Endothelial cell of umbilical vein (primary cell): ENCODE data around the gene BAD.

Experiments used
- EZH2 ChIP-seq: IDR thresholded peaks from 2 replicates; pipeline ENCODE4 v1.6.1; 2012; ENCODE audit warnings: borderline replicate concordance, low read depth, mild to moderate bottlenecking, moderate library complexity, low read length, inconsistent platforms; ENCODE audit not compliant: severe bottlenecking
- GATA2 ChIP-seq: IDR thresholded peaks from 2 replicates; pipeline ENCODE4 v1.7.0; 2011; ENCODE audit warnings: low read depth, mild to moderate bottlenecking, moderate library complexity, mixed read lengths, low read length; ENCODE audit not compliant: insufficient read length, insufficient read depth
- POLR2A ChIP-seq: IDR thresholded peaks from 2 replicates; pipeline ENCODE4 v1.6.1; 2012; ENCODE audit warnings: low read depth, mild to moderate bottlenecking, control low read depth, low read length
- POLR2AphosphoS5 ChIP-seq: IDR thresholded peaks from 2 replicates; pipeline ENCODE4 v1.6.1; 2012; ENCODE audit warnings: low read depth, mild to moderate bottlenecking, control low read depth, low read length, moderate library complexity; ENCODE audit not compliant: insufficient read depth
- TF ChIP-seq, protein P1 (sequence below), 2 donors: IDR thresholded peaks; 1 replicate in 1 of 2; 2 replicates in 1 of 2; pipeline ENCODE4 v1.5.1; 2011; ENCODE audit warnings: low read length in 2 of 2, mild to moderate bottlenecking in 2 of 2, moderate library complexity in 2 of 2, control low read depth in 1 of 2, inconsistent platforms in 1 of 2, low read depth in 1 of 2; ENCODE audit not compliant: insufficient read depth in 1 of 2; ENCODE audit errors: extremely low read depth in 1 of 2
- TF ChIP-seq, protein P2 (sequence below): IDR thresholded peaks from 2 replicates; pipeline ENCODE4 v1.6.1; 2011; ENCODE audit not compliant: insufficient read depth, insufficient read length

DNA sequence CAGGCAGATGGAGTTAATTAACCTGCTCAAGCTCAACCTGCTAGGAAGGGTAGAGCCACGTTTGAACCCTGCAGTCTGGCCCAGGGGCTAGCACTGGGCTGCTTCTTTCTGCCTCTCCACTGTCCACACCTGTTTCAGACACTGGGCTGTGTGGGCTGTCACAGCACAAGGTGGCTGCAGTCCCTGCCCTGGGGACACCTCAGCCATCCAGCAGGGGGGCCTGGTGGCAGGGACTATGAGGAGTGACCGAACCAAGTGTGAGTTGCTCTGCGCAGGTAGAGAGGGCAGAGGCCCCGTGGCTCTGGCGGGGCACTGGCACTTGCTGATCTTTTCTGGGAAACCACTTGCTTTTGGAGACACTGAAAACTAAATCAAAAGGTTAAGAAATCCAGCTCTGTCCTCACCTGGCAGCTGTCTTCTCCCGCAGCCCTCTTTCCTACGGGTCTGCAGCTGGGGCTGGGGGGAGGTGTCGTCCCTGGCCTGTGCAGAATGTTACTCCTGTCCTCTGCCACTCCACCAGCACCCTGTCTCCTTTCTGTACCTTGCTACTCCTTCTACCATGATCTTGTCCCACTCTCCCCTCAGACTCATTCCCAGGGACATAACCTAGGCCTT is 5.8 kb downstream of the BAD start:
- TF ChIP-seq, protein P1, sequence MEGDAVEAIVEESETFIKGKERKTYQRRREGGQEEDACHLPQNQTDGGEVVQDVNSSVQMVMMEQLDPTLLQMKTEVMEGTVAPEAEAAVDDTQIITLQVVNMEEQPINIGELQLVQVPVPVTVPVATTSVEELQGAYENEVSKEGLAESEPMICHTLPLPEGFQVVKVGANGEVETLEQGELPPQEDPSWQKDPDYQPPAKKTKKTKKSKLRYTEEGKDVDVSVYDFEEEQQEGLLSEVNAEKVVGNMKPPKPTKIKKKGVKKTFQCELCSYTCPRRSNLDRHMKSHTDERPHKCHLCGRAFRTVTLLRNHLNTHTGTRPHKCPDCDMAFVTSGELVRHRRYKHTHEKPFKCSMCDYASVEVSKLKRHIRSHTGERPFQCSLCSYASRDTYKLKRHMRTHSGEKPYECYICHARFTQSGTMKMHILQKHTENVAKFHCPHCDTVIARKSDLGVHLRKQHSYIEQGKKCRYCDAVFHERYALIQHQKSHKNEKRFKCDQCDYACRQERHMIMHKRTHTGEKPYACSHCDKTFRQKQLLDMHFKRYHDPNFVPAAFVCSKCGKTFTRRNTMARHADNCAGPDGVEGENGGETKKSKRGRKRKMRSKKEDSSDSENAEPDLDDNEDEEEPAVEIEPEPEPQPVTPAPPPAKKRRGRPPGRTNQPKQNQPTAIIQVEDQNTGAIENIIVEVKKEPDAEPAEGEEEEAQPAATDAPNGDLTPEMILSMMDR (IDR thresholded peaks at IDR 0.05; ENCODE audit: extremely low read depth in 1 of 2, insufficient read depth in 1 of 2, low read depth in 1 of 2, low read length in 2 of 2) = no peak
- TF ChIP-seq POLR2A (no peak), GATA2 (no peak), EZH2 (no peak), POLR2AphosphoS5 (no peak)
- TF ChIP-seq, protein P2, sequence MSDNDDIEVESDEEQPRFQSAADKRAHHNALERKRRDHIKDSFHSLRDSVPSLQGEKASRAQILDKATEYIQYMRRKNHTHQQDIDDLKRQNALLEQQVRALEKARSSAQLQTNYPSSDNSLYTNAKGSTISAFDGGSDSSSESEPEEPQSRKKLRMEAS = no peak
